Measurements from ENCODE around the gene MRPL53.

DNA sequence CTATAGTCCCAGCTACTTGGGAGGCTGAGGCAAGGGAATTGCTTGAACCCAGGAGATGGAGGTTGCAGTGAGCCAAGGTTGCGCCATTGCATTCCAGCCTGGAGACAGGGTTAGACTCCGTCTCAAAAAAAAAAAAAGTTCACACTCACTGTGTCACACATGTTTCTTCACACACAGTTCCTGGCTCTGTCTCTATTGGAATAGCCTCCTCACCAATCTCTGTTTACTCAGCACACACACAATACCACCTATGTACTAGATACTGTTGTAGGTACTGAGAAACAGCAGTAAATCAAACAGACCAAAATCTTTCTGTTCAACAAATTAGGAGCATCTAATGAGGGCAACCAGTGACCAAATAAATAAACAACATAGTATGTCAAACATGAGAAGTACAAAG lies 13.7 kb upstream of the MRPL53 start:
- TF ChIP-seq, protein P1, sequence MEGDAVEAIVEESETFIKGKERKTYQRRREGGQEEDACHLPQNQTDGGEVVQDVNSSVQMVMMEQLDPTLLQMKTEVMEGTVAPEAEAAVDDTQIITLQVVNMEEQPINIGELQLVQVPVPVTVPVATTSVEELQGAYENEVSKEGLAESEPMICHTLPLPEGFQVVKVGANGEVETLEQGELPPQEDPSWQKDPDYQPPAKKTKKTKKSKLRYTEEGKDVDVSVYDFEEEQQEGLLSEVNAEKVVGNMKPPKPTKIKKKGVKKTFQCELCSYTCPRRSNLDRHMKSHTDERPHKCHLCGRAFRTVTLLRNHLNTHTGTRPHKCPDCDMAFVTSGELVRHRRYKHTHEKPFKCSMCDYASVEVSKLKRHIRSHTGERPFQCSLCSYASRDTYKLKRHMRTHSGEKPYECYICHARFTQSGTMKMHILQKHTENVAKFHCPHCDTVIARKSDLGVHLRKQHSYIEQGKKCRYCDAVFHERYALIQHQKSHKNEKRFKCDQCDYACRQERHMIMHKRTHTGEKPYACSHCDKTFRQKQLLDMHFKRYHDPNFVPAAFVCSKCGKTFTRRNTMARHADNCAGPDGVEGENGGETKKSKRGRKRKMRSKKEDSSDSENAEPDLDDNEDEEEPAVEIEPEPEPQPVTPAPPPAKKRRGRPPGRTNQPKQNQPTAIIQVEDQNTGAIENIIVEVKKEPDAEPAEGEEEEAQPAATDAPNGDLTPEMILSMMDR (CRISPR knock-in tag; IDR thresholded peaks at IDR 0.05): no peak
- TF ChIP-seq TRIM24 (CRISPR knock-in tag; IDR thresholded peaks at IDR 0.05) (no peak), ZNF616 (CRISPR knock-in tag; IDR thresholded peaks at IDR 0.05; ENCODE audit: low read depth) (no peak)

All from HepG2 (cell line).